Naive thymus-derived CD4-positive, alpha-beta T cell (primary cell): Measurements from ENCODE around the gene TP53BP1. TPM values are rescaled to one million over a fixed set of nuclear protein-coding genes. Genes with fewer than 3 reads are reported as not detected.

ENCODE experiments used
- ATAC-seq: fragments of 150-1000 bp; cut with Tn5 transposase; 2 replicates; pipeline ENCODE4 v1.10.0; 2021; ENCODE audit warnings: mild to moderate bottlenecking, moderate library complexity
- CTCF ChIA-PET: fragments of 350-600 bp; sonication (Branson Sonifier 250); formaldehyde crosslinking; loops from one replicate; lab custom pipeline; 2021; ENCODE audit warnings: antibody characterized with exemption; lab: Charles Lee
- POLR2A ChIA-PET: fragments of 350-600 bp; sonication (Branson Sonifier 250); formaldehyde crosslinking; loops from one replicate; lab custom pipeline; 2021; ENCODE audit warnings: antibody characterized with exemption, inconsistent platforms; lab: Charles Lee
- DNase-seq, 9 donors: peaks; one replicate each; pipeline versions ENCODE4 v3.0.0 to v3.0.0-alpha.2; 2020 to 2022; ENCODE audit warnings: mixed read lengths in 1 of 9
- H3K27ac ChIP-seq: one replicate; pipeline ENCODE4 v1.7.0; 2013; ENCODE audit warnings: mild to moderate bottlenecking, low read depth, low read length, moderate library complexity
- H3K27me3 ChIP-seq, 2 donors: one replicate each; pipeline ENCODE4 v1.7.0; 2013; ENCODE audit warnings: low read length in 2 of 2, mild to moderate bottlenecking in 2 of 2, moderate library complexity in 2 of 2; ENCODE audit not compliant: control insufficient read depth in 2 of 2, insufficient read depth in 2 of 2
- H3K36me3 ChIP-seq, 3 experiments: 1 replicate in 2 of 3; 2 replicates in 1 of 3; pipeline ENCODE4 v1.7.0; 2013; ENCODE audit warnings: low read length in 3 of 3, mild to moderate bottlenecking in 3 of 3, moderate library complexity in 1 of 3; ENCODE audit not compliant: insufficient read depth in 3 of 3, control insufficient read depth in 2 of 3
- H3K4me1 ChIP-seq, 2 donors: one replicate each; pipeline ENCODE4 v1.7.0; 2013; ENCODE audit warnings: low read length in 2 of 2, mild to moderate bottlenecking in 2 of 2, moderate library complexity in 1 of 2; ENCODE audit not compliant: control insufficient read depth in 2 of 2, insufficient read depth in 2 of 2
- H3K4me3 ChIP-seq: 2 replicates; pipeline ENCODE4 v1.7.0; 2013; ENCODE audit warnings: mild to moderate bottlenecking, low read length
- H3K9me3 ChIP-seq, 3 experiments: 1 replicate in 2 of 3; 2 replicates in 1 of 3; pipeline ENCODE4 v1.7.0; 2013; ENCODE audit warnings: low read length in 3 of 3; ENCODE audit not compliant: control insufficient read depth in 2 of 3
- H3K27ac Mint-ChIP-seq, 9 donors: one replicate each; pipeline ENCODE4 v1.8.0; 2020 to 2022; ENCODE audit warnings: mixed read lengths in 9 of 9, mild to moderate bottlenecking in 8 of 9, moderate library complexity in 5 of 9, inconsistent platforms in 2 of 9
- H3K27me3 Mint-ChIP-seq, 5 donors: one replicate each; pipeline ENCODE4 v1.8.0; 2021 to 2022; ENCODE audit warnings: mixed read lengths in 5 of 5, mild to moderate bottlenecking in 1 of 5
- H3K36me3 Mint-ChIP-seq, 5 donors: one replicate each; pipeline ENCODE4 v1.8.0; 2020 to 2022; ENCODE audit warnings: mixed read lengths in 5 of 5, mild to moderate bottlenecking in 3 of 5, inconsistent platforms in 1 of 5
- H3K4me1 Mint-ChIP-seq, 7 donors: one replicate each; pipeline ENCODE4 v1.8.0; 2020 to 2022; ENCODE audit warnings: mixed read lengths in 7 of 7, mild to moderate bottlenecking in 3 of 7, inconsistent platforms in 1 of 7
- H3K4me3 Mint-ChIP-seq, 10 donors: one replicate each; pipeline ENCODE4 v1.8.0; 2020 to 2022; ENCODE audit warnings: mild to moderate bottlenecking in 10 of 10, mixed read lengths in 10 of 10, moderate library complexity in 6 of 10, inconsistent platforms in 2 of 10
- H3K9me3 Mint-ChIP-seq, 11 donors: one replicate each; pipeline ENCODE4 v1.8.0; 2020 to 2022; ENCODE audit warnings: mixed read lengths in 11 of 11, mild to moderate bottlenecking in 4 of 11, inconsistent platforms in 1 of 11, moderate library complexity in 1 of 11
- intact Hi-C, 2 donors: fragments of 100-400 bp; cut with micrococcal nuclease; formaldehyde crosslinking; loops; one replicate each; pipeline ENCODE4 v1.15.1; 2023
- polyA plus RNA-seq, 2 donors: library from polyadenylated mRNA; unstranded; fragments of 300-500 nt; fragmentation: Illumina TruSeq; gene quantifications; one replicate each; pipeline ENCODE4 v1.2.3, GENCODE V29; 2021
- total RNA-seq, 6 experiments: library from RNA in 5 of 6; stranded (reverse) in 5 of 6; gene quantifications; 1 replicate in 5 of 6; 2 replicates in 1 of 6; pipeline ENCODE4 v1.2.3 and lab custom pipeline; 2021 to 2026

The TP53BP1 gene
- total and polyA plus RNA-seq, 7 experiments from 2014 or later = 9.3 to 41.6 (median 34.6) TPM

DNA sequence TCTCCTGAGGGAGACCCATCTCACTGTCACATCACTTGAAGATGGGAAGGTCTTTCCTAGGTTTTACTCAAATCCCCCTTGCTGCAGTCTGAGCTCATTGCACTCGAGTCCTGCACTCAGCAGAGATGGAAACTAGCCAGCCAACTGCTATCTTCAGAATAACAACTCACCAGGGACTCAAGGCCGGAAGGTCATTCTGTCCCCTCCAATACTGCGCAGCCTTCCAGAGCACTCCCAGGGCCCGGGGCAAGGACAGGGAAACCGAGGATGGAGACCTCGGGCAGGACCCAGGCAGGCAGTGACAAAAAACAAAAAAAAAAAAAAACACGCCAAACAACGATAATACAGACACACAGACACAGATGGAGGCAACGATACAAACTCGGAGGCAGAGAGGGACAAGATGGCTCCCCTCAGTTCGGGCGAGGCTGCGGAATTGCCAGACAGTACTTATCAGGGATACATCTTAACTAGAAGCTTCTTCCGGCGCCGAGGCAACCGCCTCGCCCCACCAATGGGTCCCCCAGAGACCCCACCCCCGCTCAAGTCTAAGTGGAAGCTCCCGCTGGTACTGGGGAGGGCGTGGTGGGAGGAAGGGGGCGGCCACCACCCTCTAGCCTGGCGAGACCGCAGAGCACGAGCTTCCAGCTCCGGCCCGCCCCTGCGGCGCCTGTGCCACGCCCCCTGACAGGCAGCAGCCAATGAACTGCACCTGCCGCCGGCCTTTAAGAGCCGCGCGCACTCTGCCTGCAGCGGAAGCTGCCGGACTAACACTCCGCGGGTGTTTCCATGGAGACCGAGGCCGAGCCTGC is 17.4 kb upstream of the TP53BP1 start:
- Histone ChIP-seq H3K4me3 (peak overlapping the region; percentile 88), H3K9me3 (no peaks in the 10 kb centered on the region), H3K27ac (peak overlapping the region; percentile 76), H3K27me3 (no peaks in the 10 kb centered on the region), H3K4me1 (peaks cover 14 to 17% of the 10 kb centered on the region in 2 donors), H3K36me3 (no peaks in the 10 kb centered on the region)
- CTCF ChIA-PET = interaction anchor here (0.7 to 1.4 kb wide), 5 partner anchors 10 to 139 kb away, joined by 3 to 4 read pairs (median 3); partner anchors contain the start of gene TP53BP1
- POLR2A ChIA-PET = interaction anchor here (0.5 to 4.0 kb wide), 10 partner anchors 10 to 1891 kb away, joined by 3 to 56 read pairs (median 4); partner anchors contain the start of genes GANC, TMEM87A, TP53BP1 and TUBGCP4
- Mint-ChIP-seq H3K27ac (peak overlapping the region; percentile 92 to 99 (median 97)), H3K4me3 (peak overlapping the region; percentile 89 to 100 (median 94)), H3K27me3 (peaks cover 0 to 2% (median under 1%) of the 10 kb centered on the region in 5 donors), H3K9me3 (peaks cover 0 to 1% (median 0%) of the 10 kb centered on the region in 11 donors), H3K4me1 (peaks cover 14 to 51% (median 28%) of the 10 kb centered on the region in 7 donors), H3K36me3 (peaks cover 0 to 13% (median 0%) of the 10 kb centered on the region in 5 donors)
- intact Hi-C loops = loop anchor here (1.0 to 10.0 kb wide), 20 partner anchors 17 to 1850 kb away; partner anchors contain the start of genes GANC (in 2 of the 2), LCMT2 (in 2 of the 2), PDIA3 (in 2 of the 2) and TMEM87A (in 2 of the 2)
- ATAC-seq (peak; percentile 97), DNase-seq (peak; percentile 91 to 96 (median 94))

DNA sequence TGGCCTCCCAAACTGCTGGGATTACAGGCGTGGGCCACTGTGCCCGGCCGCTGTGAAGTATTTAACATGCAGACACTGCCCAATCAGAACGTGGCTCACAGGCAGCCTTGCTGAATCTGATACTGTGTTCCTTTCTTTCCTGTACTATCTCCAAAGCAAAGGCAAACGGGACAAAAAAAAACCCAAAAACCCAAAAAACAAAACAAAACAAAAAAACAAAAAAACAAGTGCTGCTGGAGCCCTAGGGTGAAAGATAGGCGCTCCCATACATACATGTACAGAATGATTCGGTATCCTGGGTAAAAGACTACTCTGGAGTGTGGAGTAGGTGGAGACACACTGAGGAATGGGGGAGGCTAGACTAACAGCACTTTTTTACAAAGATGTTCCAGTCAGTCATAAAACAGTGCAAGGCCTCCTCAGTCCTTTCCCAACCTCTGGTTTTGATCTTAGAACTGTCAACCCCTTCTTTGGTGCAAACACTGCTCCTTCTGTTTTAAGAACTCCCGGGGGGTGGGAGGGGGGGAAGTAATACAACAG is 16.8 kb upstream of the TP53BP1 start:
- ATAC-seq = no peak
- Mint-ChIP-seq H3K4me3 (peak overlapping the region; percentile 89 to 100 (median 94)), H3K27ac (peak overlapping the region; percentile 92 to 99 (median 97)), H3K27me3 (peaks cover 0 to 2% (median 0%) of the 10 kb centered on the region in 5 donors), H3K36me3 (peaks cover 0 to 13% (median 0%) of the 10 kb centered on the region in 5 donors), H3K4me1 (peaks cover 14 to 46% (median 28%) of the 10 kb centered on the region in 7 donors), H3K9me3 (peaks cover 0 to 1% (median 0%) of the 10 kb centered on the region in 11 donors)
- no peak for DNase-seq
- ChIA-PET CTCF (interaction anchor here (1.1 kb wide), 1 partner anchor 16 kb away, joined by 4 read pairs; no protein-coding TSS in a partner anchor), POLR2A (interaction anchor here (0.5 to 4.0 kb wide), 5 partner anchors 16 to 1891 kb away, joined by 3 to 56 read pairs (median 4); partner anchors contain the start of genes GANC, TMEM87A, TP53BP1 and ZNF106)
- Histone ChIP-seq H3K4me3 (peak overlapping the region; percentile 88), H3K27me3 (no peaks in the 10 kb centered on the region), H3K36me3 (no peaks in the 10 kb centered on the region), H3K4me1 (peaks cover 14 to 17% of the 10 kb centered on the region in 2 donors), H3K27ac (peak overlapping the region; percentile 76), H3K9me3 (no peaks in the 10 kb centered on the region)
- intact Hi-C loops = loop anchor here (1.0 to 10.0 kb wide), 20 partner anchors 16 to 1849 kb away; partner anchors contain the start of genes GANC (in 2 of the 2), LCMT2 (in 2 of the 2), PDIA3 (in 2 of the 2) and TMEM87A (in 2 of the 2)

DNA sequence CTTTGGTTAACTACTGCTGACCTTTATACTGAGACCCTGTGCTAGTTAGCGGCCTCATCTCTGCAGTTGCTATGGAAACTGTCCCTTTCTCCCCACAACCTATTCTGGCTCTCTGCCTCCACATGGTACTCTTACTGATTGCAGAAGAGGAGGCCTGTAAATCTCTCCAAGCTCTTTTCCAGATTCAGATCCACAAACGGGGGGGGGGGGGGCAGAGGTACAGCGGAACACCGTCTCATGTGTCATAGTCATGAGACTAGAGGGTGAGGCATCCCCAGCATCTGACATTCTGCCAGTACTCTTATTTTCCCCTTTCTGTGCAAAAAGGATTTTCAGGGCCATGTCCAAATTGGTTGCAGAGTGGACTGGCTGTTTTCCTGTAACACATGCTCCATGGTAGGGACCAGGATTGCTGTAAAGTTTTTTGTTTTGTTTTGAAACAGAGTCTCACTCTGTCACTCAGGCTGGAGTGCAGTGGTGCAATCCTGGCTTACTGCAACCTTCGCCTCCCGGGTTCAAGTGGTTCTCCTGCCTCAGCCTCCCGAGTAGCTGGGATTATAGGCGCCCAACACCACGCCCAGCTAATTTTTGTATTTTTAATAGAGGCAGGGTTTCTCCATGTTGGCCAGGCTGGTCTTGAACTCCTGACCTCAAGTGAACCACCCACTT is 16.2 kb upstream of the TP53BP1 start:
- H3K4me3 Mint-ChIP-seq = peak overlapping the region in 9 of 10 donors; percentile 89 to 100 (median 94)
- peaks cover 14 to 40% (median 28%) of the 10 kb centered on the region in 7 donors for H3K4me1 Mint-ChIP-seq
- peaks cover 0 to 1% (median 0%) of the 10 kb centered on the region in 11 donors for H3K9me3 Mint-ChIP-seq
- peaks cover 11 to 14% of the 10 kb centered on the region in 2 donors for H3K4me1 ChIP-seq
- peak overlapping the region in 7 of 9 donors; percentile 19 to 99 (median 93) for H3K27ac Mint-ChIP-seq
- peaks cover 0 to 2% (median 0%) of the 10 kb centered on the region in 5 donors for H3K27me3 Mint-ChIP-seq
- peak overlapping the region; percentile 26 for H3K4me3 ChIP-seq
- H3K36me3 Mint-ChIP-seq = peaks cover 0 to 12% (median 0%) of the 10 kb centered on the region in 5 donors
- POLR2A ChIA-PET = interaction anchor here (4.0 kb wide), 1 partner anchor 15 kb away, joined by 56 read pairs; the partner anchor contains the start of gene TP53BP1
- H3K9me3 ChIP-seq = no peaks in the 10 kb centered on the region
- H3K36me3 ChIP-seq = no peaks in the 10 kb centered on the region
- intact Hi-C loops = no loop called here
- DNase-seq (no peak), ATAC-seq (no peak)
- no peaks in the 10 kb centered on the region for H3K27me3 ChIP-seq
- CTCF ChIA-PET = no interaction called here
- H3K27ac ChIP-seq = no peak overlapping the region

DNA sequence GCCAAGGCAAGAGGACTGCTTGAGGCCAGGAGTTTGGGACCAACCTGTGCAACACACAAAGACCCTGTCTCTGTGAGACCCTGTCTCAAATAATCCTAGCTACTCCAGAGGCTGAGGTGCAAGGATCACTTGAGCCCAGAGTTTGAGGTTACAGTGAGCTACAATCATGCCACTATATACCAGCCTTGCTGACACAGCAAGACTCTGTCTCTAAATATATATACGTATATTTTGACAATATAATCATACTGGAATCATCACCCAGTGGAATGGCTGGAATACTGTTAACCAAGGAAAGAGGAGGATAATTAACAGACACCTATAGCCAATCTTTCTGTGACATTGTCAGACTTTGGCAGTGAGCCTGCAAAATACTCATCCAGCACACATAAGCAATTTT is 15.5 kb upstream of the TP53BP1 start:
- no peak overlapping the region for H3K4me3 ChIP-seq
- POLR2A ChIA-PET = interaction anchor here (1.3 kb wide), 1 partner anchor 15 kb away, joined by 5 read pairs; no protein-coding TSS in a partner anchor
- Mint-ChIP-seq H3K9me3 (peaks cover 0 to 1% (median 0%) of the 10 kb centered on the region in 11 donors), H3K27ac (peak overlapping the region in 3 of 9 donors; percentile 19 to 48 (median 21)), H3K27me3 (peaks cover 0 to 2% (median 0%) of the 10 kb centered on the region in 5 donors), H3K4me3 (peak overlapping the region in 2 of 10 donors; percentile 32 to 35), H3K4me1 (peaks cover 14 to 33% (median 22%) of the 10 kb centered on the region in 7 donors), H3K36me3 (peaks cover 0 to 10% (median 0%) of the 10 kb centered on the region in 5 donors)
- intact Hi-C loops = no loop called here
- no peaks in the 10 kb centered on the region for H3K36me3 ChIP-seq
- H3K27ac ChIP-seq = no peak overlapping the region
- ATAC-seq = no peak
- peaks cover 9 to 12% of the 10 kb centered on the region in 2 donors for H3K4me1 ChIP-seq
- no peaks in the 10 kb centered on the region for H3K27me3 ChIP-seq
- CTCF ChIA-PET = no interaction called here
- H3K9me3 ChIP-seq = no peaks in the 10 kb centered on the region
- no peak for DNase-seq

DNA sequence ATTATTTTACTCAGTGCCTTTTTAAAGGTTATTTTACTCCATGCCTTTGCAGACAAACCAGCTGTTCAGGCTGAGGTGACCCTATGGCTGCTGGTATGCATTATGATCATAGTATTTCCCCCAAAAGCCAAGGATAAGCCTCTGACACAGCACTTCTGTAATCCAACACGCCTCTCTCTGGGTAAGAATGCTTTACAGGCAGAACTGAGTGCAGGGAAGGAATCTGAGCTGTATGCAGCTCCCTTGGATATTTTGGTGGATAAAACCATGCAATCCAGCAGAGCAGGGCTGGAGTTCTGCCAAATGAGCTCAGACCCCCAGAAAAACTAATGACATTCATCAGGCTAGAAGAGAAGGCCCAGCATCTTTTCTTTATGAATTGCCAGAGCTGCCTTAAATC is 12.8 kb upstream of the TP53BP1 start:
- POLR2A ChIA-PET = interaction anchor here (1.0 kb wide), 1 partner anchor 12 kb away, joined by 3 read pairs; no protein-coding TSS in a partner anchor
- Histone ChIP-seq H3K9me3 (no peaks in the 10 kb centered on the region), H3K27me3 (no peaks in the 10 kb centered on the region), H3K4me3 (no peak overlapping the region), H3K4me1 (peaks cover 4 to 5% of the 10 kb centered on the region in 2 donors), H3K27ac (no peak overlapping the region), H3K36me3 (no peaks in the 10 kb centered on the region)
- CTCF ChIA-PET = interaction anchor here (0.9 kb wide), 1 partner anchor 12 kb away, joined by 3 read pairs; no protein-coding TSS in a partner anchor
- no peak for ATAC-seq
- peaks cover 0 to 4% (median 0%) of the 10 kb centered on the region in 5 donors for H3K36me3 Mint-ChIP-seq
- H3K4me1 Mint-ChIP-seq = peaks cover 9 to 17% (median 11%) of the 10 kb centered on the region in 7 donors
- no peak for DNase-seq
- intact Hi-C loops = no loop called here
- H3K27ac Mint-ChIP-seq = no peak overlapping the region
- H3K27me3 Mint-ChIP-seq = no peaks in the 10 kb centered on the region
- H3K9me3 Mint-ChIP-seq = no peaks in the 10 kb centered on the region
- H3K4me3 Mint-ChIP-seq = no peak overlapping the region
